Activated CD4-positive, alpha-beta T cell treated with anti-CD3 and anti-CD28 coated beads, Interleukin-2, amount 10 ng/mL, durations not matched to agents 7 days and 5 days (primary cell): Measurements from ENCODE around the gene SDF2L1. TPM values are rescaled to one million over a fixed set of nuclear protein-coding genes. Genes with fewer than 3 reads are reported as not detected.
"Not testable (repeated sequence)": the region's sequence is repeated elsewhere in the genome, so short reads cannot be mapped to it uniquely, and the experiment has no call there.

Experiments
- CTCF ChIA-PET: fragments of 350-600 bp; sonication (Branson Sonifier 250); formaldehyde crosslinking; loops from one replicate; lab custom pipeline; 2021; ENCODE audit warnings: antibody characterized with exemption; lab: Charles Lee
- POLR2A ChIA-PET: fragments of 350-600 bp; sonication (Branson Sonifier 250); formaldehyde crosslinking; loops from one replicate; lab custom pipeline; 2021; ENCODE audit warnings: antibody characterized with exemption; lab: Charles Lee
- DNase-seq: peaks from one replicate; pipeline ENCODE4 v3.0.0-alpha.2; 2020
- H3K27ac Mint-ChIP-seq: one replicate; pipeline ENCODE4 v1.8.0; 2021; ENCODE audit warnings: mild to moderate bottlenecking, moderate library complexity, mixed read lengths
- H3K27me3 Mint-ChIP-seq: one replicate; pipeline ENCODE4 v1.8.0; 2021; ENCODE audit warnings: mixed read lengths
- H3K36me3 Mint-ChIP-seq: one replicate; pipeline ENCODE4 v1.8.0; 2021; ENCODE audit warnings: low read depth, mixed read lengths
- H3K4me1 Mint-ChIP-seq: one replicate; pipeline ENCODE4 v1.8.0; 2021; ENCODE audit warnings: mixed read lengths
- H3K4me3 Mint-ChIP-seq: one replicate; pipeline ENCODE4 v1.8.0; 2021; ENCODE audit warnings: mild to moderate bottlenecking, moderate library complexity, mixed read lengths
- H3K9me3 Mint-ChIP-seq: one replicate; pipeline ENCODE4 v1.8.0; 2021; ENCODE audit warnings: mixed read lengths
- total RNA-seq, 2 experiments: library from RNA; stranded (reverse); gene quantifications; one replicate each; pipeline ENCODE4 v1.2.3, GENCODE V29; 2021

Gene SDF2L1
- total RNA-seq = 10 to 100 TPM; 39.7 to 59.4 TPM

- Mint-ChIP-seq H3K27me3 (peaks cover 2% of the 10 kb centered on the region), H3K27ac (peak within 1 kb of the TSS; percentile 95), H3K9me3 (no peaks in the 10 kb centered on the region), H3K4me3 (peak within 1 kb of the TSS; percentile 89), H3K36me3 (peaks cover 20% of the 10 kb centered on the region), H3K4me1 (peaks cover 35% of the 10 kb centered on the region)
- DNase-seq = peak; percentile 99
- CTCF ChIA-PET = interaction anchor here (0.6 to 13.4 kb wide), 9 partner anchors 11 to 771 kb away, joined by 3 to 213 read pairs (median 4); partner anchors contain the start of genes CCDC116 and YDJC
- POLR2A ChIA-PET = interaction anchor here (0.7 to 1.9 kb wide), 3 partner anchors 11 to 68 kb away, joined by 3 to 9 read pairs (median 5); partner anchors contain the start of gene YDJC
These were observed at the start of gene SDF2L1 for GRCh38 chr22:21641789-21642583. Gene SDF2L1 (plus strand): TSS chr22:21642302. CDS start chr22:21642337, 35 bp downstream.

GRCh38 chr22:21592422-21592821 lies 49.7 kb upstream of the SDF2L1 start:
- no peaks in the 10 kb centered on the region for H3K9me3 Mint-ChIP-seq
- H3K27ac Mint-ChIP-seq = no peak overlapping the region
- ChIA-PET CTCF (interaction anchor here (1.0 kb wide), 1 partner anchor 37 kb away, joined by 3 read pairs; no protein-coding TSS in a partner anchor), POLR2A (interaction anchor here (0.5 kb wide), 1 partner anchor 16 kb away, joined by 4 read pairs; no protein-coding TSS in a partner anchor)
- peaks cover 42% of the 10 kb centered on the region for H3K36me3 Mint-ChIP-seq
- no peaks in the 10 kb centered on the region for H3K27me3 Mint-ChIP-seq
- DNase-seq = no peak
- peaks cover 37% of the 10 kb centered on the region for H3K4me1 Mint-ChIP-seq
- no peak overlapping the region for H3K4me3 Mint-ChIP-seq

- Mint-ChIP-seq H3K27ac (no peak overlapping the region), H3K27me3 (no peaks in the 10 kb centered on the region), H3K4me3 (no peak overlapping the region), H3K9me3 (no peaks in the 10 kb centered on the region), H3K4me1 (peaks cover 31% of the 10 kb centered on the region), H3K36me3 (peaks cover 40% of the 10 kb centered on the region)
- ChIA-PET CTCF (interaction anchor here (0.7 to 1.0 kb wide), 2 partner anchors 9 to 36 kb away, joined by 3 to 4 read pairs; no protein-coding TSS in a partner anchor), POLR2A (no interaction called here)
- no peak for DNase-seq
These were observed 48.5 kb upstream of the SDF2L1 start for GRCh38 chr22:21593406-21594232.

GRCh38 chr22:21594865-21595452 lies 47.1 kb upstream of the SDF2L1 start:
- Mint-ChIP-seq H3K27me3 (no peaks in the 10 kb centered on the region), H3K9me3 (no peaks in the 10 kb centered on the region), H3K4me3 (no peak overlapping the region), H3K27ac (no peak overlapping the region), H3K4me1 (peaks cover 30% of the 10 kb centered on the region), H3K36me3 (peaks cover 51% of the 10 kb centered on the region)
- ChIA-PET CTCF (interaction anchor here (0.6 kb wide), 1 partner anchor 13 kb away, joined by 4 read pairs; no protein-coding TSS in a partner anchor), POLR2A (no interaction called here)
- DNase-seq = no peak

- CTCF ChIA-PET, H3K27me3 Mint-ChIP-seq: not testable (repeated sequence)
These were observed 45.6 kb upstream of the SDF2L1 start for GRCh38 chr22:21596356-21597135.

GRCh38 chr22:21598302-21598701 lies 43.8 kb upstream of the SDF2L1 start:
- Mint-ChIP-seq H3K4me3 (no peak overlapping the region), H3K36me3 (peaks cover 45% of the 10 kb centered on the region), H3K27ac (no peak overlapping the region), H3K4me1 (peaks cover 23% of the 10 kb centered on the region), H3K9me3 (no peaks in the 10 kb centered on the region), H3K27me3 (no peaks in the 10 kb centered on the region)
- DNase-seq = no peak
- ChIA-PET CTCF (interaction anchor here (1.4 kb wide), 1 partner anchor 21 kb away, joined by 3 read pairs; no protein-coding TSS in a partner anchor), POLR2A (no interaction called here)

More at GRCh38 chr22:21596356-21597135, 45.6 kb upstream of the SDF2L1 start:
- H3K27ac Mint-ChIP-seq, DNase-seq, POLR2A ChIA-PET, H3K4me3 Mint-ChIP-seq, H3K9me3 Mint-ChIP-seq: not testable (repeated sequence)
- Mint-ChIP-seq H3K36me3 (peaks cover 50% of the 10 kb centered on the region), H3K4me1 (peaks cover 21% of the 10 kb centered on the region)

GRCh38 chr22:21599053-21599893 lies 42.8 kb upstream of the SDF2L1 start:
- Mint-ChIP-seq H3K9me3 (no peaks in the 10 kb centered on the region), H3K27ac (peak overlapping the region; percentile 26), H3K27me3 (no peaks in the 10 kb centered on the region), H3K4me1 (peaks cover 22% of the 10 kb centered on the region), H3K4me3 (no peak overlapping the region), H3K36me3 (peaks cover 35% of the 10 kb centered on the region)
- no peak for DNase-seq
- CTCF ChIA-PET = no interaction called here
- POLR2A ChIA-PET = no interaction called here

GRCh38 chr22:21602579-21602978 lies 39.5 kb upstream of the SDF2L1 start:
- ChIA-PET CTCF (interaction anchor here (0.6 to 1.7 kb wide), 5 partner anchors 9 to 193 kb away, joined by 3 to 4 read pairs (median 4); no protein-coding TSS in a partner anchor), POLR2A (no interaction called here)
- peaks cover 26% of the 10 kb centered on the region for H3K4me1 Mint-ChIP-seq
- no peak for DNase-seq
- no peak overlapping the region for H3K4me3 Mint-ChIP-seq
- H3K27ac Mint-ChIP-seq = peak overlapping the region; percentile 6
- H3K27me3 Mint-ChIP-seq = no peaks in the 10 kb centered on the region
- peaks cover 18% of the 10 kb centered on the region for H3K36me3 Mint-ChIP-seq
- no peaks in the 10 kb centered on the region for H3K9me3 Mint-ChIP-seq

- Mint-ChIP-seq H3K4me1 (peaks cover 22% of the 10 kb centered on the region), H3K9me3 (no peaks in the 10 kb centered on the region), H3K27ac (no peak overlapping the region), H3K4me3 (no peak overlapping the region), H3K27me3 (no peaks in the 10 kb centered on the region), H3K36me3 (peaks cover 11% of the 10 kb centered on the region)
- POLR2A ChIA-PET = no interaction called here
- DNase-seq = no peak
- CTCF ChIA-PET = interaction anchor here (1.7 kb wide), 1 partner anchor 25 kb away, joined by 4 read pairs; no protein-coding TSS in a partner anchor
These were observed 38.1 kb upstream of the SDF2L1 start for GRCh38 chr22:21603973-21604372.

- no peak overlapping the region for H3K27ac Mint-ChIP-seq
- H3K4me3 Mint-ChIP-seq = no peak overlapping the region
- H3K4me1 Mint-ChIP-seq = peaks cover 16% of the 10 kb centered on the region
- H3K9me3 Mint-ChIP-seq = no peaks in the 10 kb centered on the region
- POLR2A ChIA-PET = no interaction called here
- CTCF ChIA-PET = interaction anchor here (0.6 to 2.3 kb wide), 4 partner anchors 15 to 102 kb away, joined by 3 to 8 read pairs (median 3); no protein-coding TSS in a partner anchor
- no peak for DNase-seq
- peaks cover 3% of the 10 kb centered on the region for H3K36me3 Mint-ChIP-seq
- H3K27me3 Mint-ChIP-seq = no peaks in the 10 kb centered on the region
These were observed 36.1 kb upstream of the SDF2L1 start for GRCh38 chr22:21605887-21606564.
